ENCODE results near the gene MYG1.
"Not testable (repeated sequence)": the region's sequence is repeated elsewhere in the genome, so short reads cannot be mapped to it uniquely, and the experiment has no call there.

Gene MYG1

GRCh38 chr12:53328043-53328435 is 28.5 kb downstream of the MYG1 start:
- no peak for DNase-seq

GRCh38 chr12:53330671-53331070 is 31.2 kb downstream of the MYG1 start:
- no peak for DNase-seq

GRCh38 chr12:53332339-53332738 is 32.8 kb downstream of the MYG1 start:
- not testable (repeated sequence) for DNase-seq

- no peak for DNase-seq
Measured at GRCh38 chr12:53332744-53333143, 33.2 kb downstream of the MYG1 start.

- DNase-seq = no peak
Measured at GRCh38 chr12:53333289-53333688, 33.8 kb downstream of the MYG1 start.

- DNase-seq = no peak
Measured at GRCh38 chr12:53333845-53334244, 34.4 kb downstream of the MYG1 start.

GRCh38 chr12:53334822-53335221 is 35.3 kb downstream of the MYG1 start:
- DNase-seq = no peak

GRCh38 chr12:53336181-53336681 is 36.7 kb downstream of the MYG1 start, which contains the start of gene SP7:
SP7 (minus strand) TSS chr12:53336354; CDS start chr12:53335646, 708 bp downstream.
- DNase-seq = no peak

- no peak for DNase-seq
Measured at GRCh38 chr12:53338017-53338416, 38.5 kb downstream of the MYG1 start.

- no peak for DNase-seq
Measured at GRCh38 chr12:53338916-53339315, 39.4 kb downstream of the MYG1 start.

GRCh38 chr12:53340398-53340797 is 40.9 kb downstream of the MYG1 start:
- no peak for DNase-seq

- DNase-seq = no peak
Measured at GRCh38 chr12:53343449-53343848, 44.0 kb downstream of the MYG1 start.

GRCh38 chr12:53343969-53344368 is 44.5 kb downstream of the MYG1 start:
- no peak for DNase-seq

- DNase-seq = no peak
Measured at GRCh38 chr12:53344487-53344823, 45.0 kb downstream of the MYG1 start.

- peak; percentile 80 to 84 for DNase-seq
Measured at GRCh38 chr12:53344824-53345485, 45.5 kb downstream of the MYG1 start.

- no peak for DNase-seq
Measured at GRCh38 chr12:53345486-53346188, 46.1 kb downstream of the MYG1 start.

- DNase-seq = no peak
Measured at GRCh38 chr12:53346491-53346890, 47.0 kb downstream of the MYG1 start.

- no peak for DNase-seq
Measured at GRCh38 chr12:53347905-53348304, 48.4 kb downstream of the MYG1 start.

GRCh38 chr12:53352331-53353256 is 53.1 kb downstream of the MYG1 start:
- peak; percentile 86 to 87 for DNase-seq

- no peak for DNase-seq
Measured at GRCh38 chr12:53353257-53353655, 53.8 kb downstream of the MYG1 start.

- no peak for DNase-seq
Measured at GRCh38 chr12:53355121-53355520, 55.6 kb downstream of the MYG1 start.

Measured in activated CD4-positive, alpha-beta T cell treated with anti-CD3 and anti-CD28 coated beads, Interleukin-2, amount 50 U/mL, for 48 hours (primary cell).